Inferior parietal cortex (tissue), 1 donor: ENCODE results near the gene OR10C1.
A peak's percentile ranks its signal among the peaks of the same experiment; 100 is the strongest.

Experiments used
- DNase-seq: peaks from one replicate; pipeline ENCODE4 v3.0.0-alpha.2; 2016; ENCODE audit errors: extremely low spot score

The OR10C1 gene

DNA sequence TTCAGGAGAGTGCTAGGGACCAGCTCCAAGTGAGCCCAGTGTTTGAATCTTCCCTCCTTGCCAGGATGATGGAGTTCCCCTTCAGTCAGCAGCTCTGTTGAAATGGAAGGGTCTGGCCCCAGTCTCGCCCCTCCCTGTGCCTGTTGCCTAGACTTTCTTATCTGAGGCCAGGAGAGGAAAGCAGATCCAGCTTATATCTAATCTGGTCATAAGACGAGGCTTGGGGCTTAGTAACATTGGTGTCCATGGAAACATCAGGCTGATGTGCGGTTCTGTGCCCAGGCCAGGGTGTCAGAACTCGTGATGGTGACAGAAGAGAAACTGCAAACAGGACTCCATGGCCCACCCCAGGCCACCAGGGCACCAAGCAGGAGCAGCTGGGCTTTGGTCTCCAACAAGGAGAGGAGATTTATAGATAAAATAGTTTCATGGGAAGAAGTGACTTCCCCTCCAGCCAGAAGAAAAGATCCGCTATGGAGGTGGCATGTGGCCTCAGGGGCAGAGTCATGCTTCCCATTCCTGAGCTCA lies 38.9 kb downstream of the OR10C1 start:
- DNase-seq = no peak

DNA sequence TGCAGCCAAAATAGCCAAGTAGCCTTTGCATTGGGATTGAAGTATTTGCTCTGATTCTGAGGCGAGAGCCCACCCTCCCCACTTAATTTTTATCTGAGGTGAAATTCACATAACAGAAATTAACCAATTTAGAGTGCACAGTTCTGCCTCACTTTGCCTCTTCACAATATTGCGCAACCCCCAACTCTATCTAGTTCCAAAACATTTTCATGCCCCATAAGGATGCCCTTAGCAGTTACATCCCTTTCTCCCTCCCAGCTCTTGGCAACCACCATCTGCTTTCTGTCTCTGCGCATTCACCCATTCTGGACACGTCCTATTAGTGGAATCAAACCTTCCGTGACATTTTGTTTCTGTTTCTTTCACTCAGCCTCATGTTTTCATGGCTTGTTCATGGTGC lies 39.6 kb downstream of the OR10C1 start:
- DNase-seq = no peak

DNA sequence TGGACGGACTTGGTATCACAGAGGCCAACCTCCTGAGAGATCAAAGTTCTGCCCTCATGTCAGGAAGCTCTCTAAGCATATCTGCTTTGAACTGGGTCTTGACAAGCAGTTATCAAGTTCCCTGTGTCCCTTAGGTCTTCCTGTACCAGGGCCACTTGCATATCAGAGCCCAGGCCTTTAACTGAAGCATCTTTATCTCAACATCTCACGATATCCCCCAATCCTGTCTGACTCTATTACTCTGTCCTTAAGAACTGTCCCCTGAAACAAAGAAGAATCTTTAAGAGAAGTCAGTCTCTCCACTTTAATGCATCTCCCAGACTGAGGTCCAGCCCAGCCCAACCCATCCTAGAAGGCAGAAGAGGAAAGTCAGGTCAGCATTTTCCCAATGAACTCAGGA lies 40.5 kb downstream of the OR10C1 start:
- DNase-seq = no peak

DNA sequence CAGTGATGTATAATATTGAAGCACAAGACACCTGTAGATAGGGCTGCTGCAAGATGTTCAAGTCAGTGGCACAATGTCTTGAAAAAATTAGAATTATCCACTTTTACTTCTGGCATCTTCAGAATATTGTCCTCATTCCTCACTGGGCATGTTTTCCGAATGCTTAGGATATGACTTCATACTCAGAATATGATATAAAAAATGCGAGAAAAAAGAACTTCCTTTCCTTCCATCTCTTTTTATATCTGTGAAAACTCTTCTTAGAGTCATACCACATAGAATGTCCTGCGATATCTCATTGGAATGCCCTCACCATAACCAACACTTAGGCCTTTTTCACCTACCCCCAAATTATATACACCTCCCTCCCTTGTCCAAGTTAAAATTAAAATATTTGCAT lies 44.1 kb downstream of the OR10C1 start:
- no peak for DNase-seq

DNA sequence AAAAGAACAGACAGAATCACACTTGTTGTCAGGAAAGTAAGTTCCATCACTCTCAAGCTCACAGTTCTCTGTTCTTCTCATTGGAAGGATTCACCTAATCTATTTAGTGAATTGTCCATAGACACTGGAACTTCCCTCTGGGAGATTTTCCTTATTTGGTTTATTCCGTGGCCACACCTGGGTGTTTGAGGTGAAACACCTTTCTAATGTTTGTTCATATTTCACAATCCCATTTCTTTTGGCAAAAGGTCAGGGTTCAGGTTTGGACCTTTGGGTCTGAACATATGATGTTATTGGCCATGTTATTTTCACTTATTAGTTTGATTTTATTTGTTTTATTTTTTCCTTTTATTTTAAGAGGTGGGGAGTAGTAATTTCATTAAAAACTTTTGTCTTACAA lies 44.6 kb downstream of the OR10C1 start:
- no peak for DNase-seq

DNA sequence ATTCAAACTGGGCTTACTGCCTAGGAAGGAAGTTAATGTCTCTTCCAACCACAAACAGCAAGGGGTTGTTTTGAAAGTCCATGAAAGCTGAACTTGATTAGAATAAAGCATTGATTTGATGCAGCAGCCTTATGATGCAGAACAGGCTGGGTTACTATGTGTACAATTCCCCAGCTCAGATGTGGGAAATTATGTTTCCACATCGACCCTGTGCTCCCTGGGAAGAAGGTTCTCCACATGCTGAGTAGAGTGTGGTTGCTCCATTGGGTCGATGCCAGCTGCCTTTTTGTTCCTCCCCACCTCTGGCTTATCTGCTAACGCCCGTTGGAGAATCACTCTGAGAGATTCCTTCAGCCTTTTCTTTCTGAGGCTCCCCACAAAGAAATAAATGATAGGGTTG lies 47.5 kb downstream of the OR10C1 start:
- DNase-seq = no peak

DNA sequence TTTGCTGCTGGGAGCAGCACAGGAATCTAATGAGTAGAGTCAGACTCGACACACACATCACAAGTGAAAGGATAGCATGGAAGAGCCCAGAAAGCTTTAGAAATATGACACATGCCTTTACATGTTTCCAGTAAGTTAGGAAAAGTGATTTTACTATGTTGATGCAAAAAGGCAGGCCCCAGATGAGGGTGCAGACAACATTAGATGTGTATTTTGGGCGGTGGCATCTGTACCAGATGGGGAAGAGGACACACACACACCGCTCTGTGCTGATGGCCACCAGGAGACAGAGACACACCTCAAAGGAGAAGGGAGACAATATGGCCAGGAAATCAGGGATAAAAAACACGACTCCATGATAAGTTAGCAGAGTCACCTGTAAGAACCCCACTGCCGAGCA lies 48.0 kb downstream of the OR10C1 start:
- no peak for DNase-seq

DNA sequence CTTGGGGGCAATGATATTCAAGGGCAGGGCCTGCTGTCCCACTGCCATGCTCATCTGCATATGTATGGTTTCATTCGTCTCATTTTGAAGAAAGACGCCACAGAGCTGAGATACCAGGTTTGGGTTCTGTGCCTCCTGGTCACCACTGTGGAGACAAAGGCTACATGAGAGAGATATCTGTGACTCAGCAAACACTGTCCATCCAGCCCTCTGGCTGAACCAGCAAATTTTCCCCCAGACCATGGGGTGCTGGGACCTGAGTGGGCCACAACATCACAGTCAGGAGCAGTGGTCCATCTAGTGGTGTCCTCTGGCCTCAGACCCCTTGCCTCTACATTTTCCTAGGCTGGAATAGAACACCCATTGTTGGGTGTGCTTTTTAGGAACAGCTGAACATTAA lies 48.6 kb downstream of the OR10C1 start, which contains the start of gene MAS1L:
Gene MAS1L (minus strand): TSS at position 297 of the 400 bp plus-strand sequence. CDS start 54 bp downstream, at position 243.
- no peak for DNase-seq

DNA sequence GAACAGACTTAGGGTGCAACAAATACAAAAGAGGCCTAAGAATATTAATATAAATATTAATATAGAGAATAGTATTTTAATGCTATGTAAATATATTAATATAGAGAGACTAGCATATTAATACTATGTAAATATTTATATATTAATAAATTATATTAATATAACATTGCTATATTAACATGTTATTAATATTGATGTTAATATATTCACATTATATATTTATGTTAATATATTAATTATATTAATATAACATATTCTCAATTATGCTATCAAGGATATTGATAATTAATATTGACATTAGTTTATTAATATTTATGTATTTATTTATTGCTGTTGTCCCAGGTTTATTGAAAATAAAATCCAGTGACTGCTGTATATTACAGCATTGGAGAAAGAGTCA lies 49.8 kb downstream of the OR10C1 start:
- DNase-seq = no peak

DNA sequence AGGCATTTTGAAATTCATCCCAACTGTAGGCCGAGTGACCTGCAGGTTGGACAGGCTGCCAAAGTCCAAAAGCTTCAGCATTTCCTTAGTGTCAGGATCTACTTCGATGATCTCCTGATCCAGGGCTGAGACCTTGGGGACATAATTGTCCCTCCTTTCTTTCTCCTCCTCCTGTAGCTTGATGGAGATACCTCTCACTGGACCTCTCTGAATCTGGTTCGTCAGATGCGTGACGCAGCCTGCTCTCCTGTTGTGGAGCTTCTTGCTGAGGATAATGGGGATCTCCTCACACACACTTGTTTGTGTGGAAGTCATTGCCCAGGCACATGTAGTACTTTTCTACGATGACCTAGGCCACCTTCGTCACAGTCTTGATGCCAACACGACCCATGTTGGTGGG lies 50.2 kb downstream of the OR10C1 start:
- no peak for DNase-seq

DNA sequence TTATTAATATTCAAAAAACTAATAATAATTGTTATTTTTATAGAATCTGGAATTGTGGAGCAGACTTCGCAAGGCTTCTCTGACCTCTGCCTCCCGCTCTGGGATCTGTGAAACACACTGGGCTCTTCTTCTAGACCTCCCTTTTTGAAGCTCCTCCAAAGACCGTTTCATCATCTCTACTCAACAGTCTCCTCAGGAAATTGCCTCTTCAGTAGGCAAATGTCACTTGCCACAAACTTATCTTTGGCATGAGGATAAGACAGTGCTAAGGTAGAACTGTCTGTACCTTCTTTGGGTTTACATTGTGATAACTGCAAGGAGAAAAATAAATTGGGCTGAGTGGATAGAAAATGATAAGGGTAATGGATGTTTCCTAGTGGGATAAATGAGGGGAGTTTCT lies 50.9 kb downstream of the OR10C1 start:
- no peak for DNase-seq

DNA sequence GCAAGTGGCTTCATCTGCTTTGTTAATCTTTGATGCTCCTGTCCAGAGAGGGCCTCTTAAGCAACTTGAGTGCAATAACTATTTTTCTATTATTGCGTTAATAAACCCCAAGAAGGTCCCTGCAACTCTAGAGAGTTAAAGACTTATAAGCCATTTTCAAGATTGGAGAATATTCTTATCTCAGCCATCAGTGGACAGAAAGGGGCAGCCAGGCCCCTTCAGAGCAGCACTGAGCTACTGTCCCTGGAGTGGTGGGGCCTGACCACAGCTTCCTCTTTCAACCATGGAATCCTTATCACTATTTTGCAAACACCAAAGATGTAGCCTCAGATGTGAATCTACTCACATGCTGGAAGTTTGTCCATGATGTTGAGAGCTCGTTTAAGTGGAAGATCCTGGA lies 51.4 kb downstream of the OR10C1 start:
- DNase-seq = peak; percentile 4
